Head of caudate nucleus (tissue), 42 donors: Measurements from ENCODE around the gene AAGAB.

ENCODE experiments used
- DNase-seq, 42 donors: peaks; one replicate each; pipeline versions ENCODE4 v3.0.0 to v3.0.0-alpha.2; 2020 to 2021; ENCODE audit warnings: mixed read lengths in 7 of 42
- intact Hi-C: fragments of 100-400 bp; cut with DNase I; formaldehyde crosslinking; loops from one replicate; pipeline ENCODE4 v1.15.0; 2022

The AAGAB gene

GRCh38 chr15:67219288-67219687, 35.2 kb downstream of the AAGAB start:
- intact Hi-C loops: no loop called here
- no peak for DNase-seq

GRCh38 chr15:67218428-67218827, 36.0 kb downstream of the AAGAB start:
- no peak for DNase-seq
- intact Hi-C loops: no loop called here

- intact Hi-C loops: no loop called here
- no peak for DNase-seq
These were observed 37.6 kb downstream of the AAGAB start for GRCh38 chr15:67216859-67217258.

- intact Hi-C loops: no loop called here
- DNase-seq: no peak
These were observed 39.4 kb downstream of the AAGAB start for GRCh38 chr15:67215102-67215501.

DNA sequence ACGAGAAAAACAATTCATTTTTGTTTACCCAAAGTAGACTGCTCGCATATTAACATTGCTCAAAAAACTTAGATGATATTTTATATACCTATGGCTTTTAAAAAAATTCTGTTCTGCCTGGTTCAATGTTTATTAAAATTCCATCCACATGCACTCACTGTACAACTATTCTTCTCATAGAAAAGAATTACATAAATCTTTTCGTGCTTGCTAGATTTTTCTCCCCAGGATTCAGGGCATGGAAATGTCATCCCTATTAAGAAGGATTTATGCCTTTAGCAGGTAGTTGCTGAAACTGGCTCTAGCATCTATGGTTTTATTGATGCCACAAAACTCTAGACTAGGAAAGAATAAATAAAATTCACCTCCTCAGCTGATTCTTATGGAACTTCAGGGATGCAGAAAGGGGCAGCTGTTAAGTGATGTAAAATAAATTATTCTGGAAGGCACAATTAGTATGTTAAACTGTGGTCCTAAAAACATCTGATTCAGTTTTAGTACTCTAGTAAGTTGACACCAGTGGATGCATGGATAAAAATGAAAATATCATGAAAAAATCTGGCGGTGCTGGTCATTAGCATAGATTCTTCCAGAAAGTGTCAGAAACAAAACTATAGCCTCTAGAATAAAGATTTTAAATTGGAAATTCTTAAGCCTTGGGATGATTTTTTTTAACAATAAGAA, 41.6 kb downstream of the AAGAB start:
- intact Hi-C loops: no loop called here
- no peak for DNase-seq

DNA sequence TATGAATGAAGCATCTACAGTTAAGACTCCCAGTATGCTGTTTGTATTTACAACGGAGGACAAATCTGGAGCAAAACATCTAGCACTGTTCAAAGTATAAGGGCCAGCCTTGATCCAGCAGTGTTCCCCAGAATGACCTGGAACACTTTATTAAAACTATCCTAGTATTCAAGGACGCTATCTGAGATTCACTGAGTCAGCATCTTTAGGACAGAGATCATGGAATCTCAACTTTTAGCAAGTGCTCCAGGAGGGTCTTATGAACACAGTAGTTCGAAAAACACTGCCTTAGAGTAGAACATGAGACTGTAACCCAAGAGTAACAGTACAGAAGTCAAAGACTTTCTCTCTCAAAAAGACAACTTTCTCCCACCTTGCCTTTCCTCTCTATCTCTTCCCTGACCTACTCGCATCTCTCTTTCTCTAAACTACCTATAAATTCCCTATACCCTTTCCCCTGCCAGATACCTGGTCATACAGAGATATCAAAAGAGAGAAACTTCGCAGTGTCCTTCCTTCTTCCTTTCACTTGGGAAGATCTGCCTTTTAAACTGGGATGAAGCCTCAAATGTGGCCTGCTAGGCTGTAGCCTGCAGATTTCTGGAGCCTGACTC, 43.8 kb downstream of the AAGAB start:
- intact Hi-C loops: no loop called here
- no peak for DNase-seq

DNA sequence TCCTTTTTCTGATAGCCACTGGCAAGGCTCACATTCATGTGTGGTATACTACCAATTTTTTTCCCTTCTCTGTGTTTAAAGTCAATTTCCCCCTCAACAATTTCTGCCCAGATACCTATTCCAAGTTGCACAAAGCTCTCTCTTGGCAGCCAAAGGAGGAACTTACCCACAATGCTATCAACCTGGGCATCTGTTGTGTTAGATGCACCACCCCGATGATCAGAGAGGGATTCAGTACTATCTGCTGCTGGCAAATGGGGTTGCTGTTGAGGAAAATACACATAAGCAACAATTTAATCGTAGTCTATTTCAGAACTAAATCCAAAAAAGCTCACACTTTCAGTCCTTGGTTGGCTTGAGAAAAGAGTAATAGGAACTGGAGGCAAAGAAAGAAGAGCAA, 46.1 kb downstream of the AAGAB start:
- DNase-seq: no peak
- intact Hi-C loops: no loop called here

GRCh38 chr15:67207555-67208207, 46.8 kb downstream of the AAGAB start:
- intact Hi-C loops: no loop called here
- DNase-seq: no peak

DNA sequence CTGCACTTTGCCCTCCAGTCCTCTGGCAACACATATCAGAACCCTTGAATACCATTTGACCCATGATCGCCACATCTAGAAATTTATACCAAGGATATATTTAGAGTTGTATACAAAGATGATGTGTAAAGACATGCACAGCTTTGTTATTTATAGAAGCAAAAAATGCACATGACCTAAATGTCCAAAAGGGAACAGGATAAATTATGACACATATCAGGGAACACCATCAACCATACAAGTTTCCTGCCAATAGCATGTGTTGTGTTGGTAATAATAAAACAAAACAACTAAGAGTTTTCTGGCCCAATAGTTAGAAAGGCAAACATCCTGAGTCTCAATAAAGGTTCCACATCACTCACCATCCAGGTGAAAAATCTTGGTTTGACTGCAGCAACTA, 51.5 kb downstream of the AAGAB start:
- DNase-seq: no peak
- intact Hi-C loops: no loop called here

- intact Hi-C loops: no loop called here
- no peak for DNase-seq
These were observed 52.4 kb downstream of the AAGAB start for GRCh38 chr15:67202091-67202490.

DNA sequence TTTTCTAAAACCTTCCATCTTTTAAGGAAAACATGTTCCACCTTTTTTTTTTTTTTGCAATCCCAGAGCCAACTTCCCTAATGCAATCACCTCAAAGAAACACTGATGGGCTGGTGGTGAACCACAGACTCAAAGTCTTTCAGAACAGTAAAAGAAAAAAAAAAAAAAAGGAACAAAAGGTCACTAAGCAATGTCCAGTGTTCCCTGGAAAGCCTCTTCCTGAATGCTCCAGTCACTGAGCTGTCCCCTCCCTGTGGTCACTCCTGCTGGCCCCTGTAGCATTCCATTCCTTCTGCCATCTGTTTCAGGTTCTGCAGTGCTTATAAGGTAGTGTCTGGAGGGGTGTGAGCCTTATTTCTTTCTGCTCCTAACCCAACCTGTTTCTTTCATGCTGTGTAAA, 53.3 kb downstream of the AAGAB start:
- DNase-seq: no peak
- intact Hi-C loops: no loop called here

- intact Hi-C loops: no loop called here
- DNase-seq: no peak
These were observed 54.3 kb downstream of the AAGAB start for GRCh38 chr15:67199881-67200763.

DNA sequence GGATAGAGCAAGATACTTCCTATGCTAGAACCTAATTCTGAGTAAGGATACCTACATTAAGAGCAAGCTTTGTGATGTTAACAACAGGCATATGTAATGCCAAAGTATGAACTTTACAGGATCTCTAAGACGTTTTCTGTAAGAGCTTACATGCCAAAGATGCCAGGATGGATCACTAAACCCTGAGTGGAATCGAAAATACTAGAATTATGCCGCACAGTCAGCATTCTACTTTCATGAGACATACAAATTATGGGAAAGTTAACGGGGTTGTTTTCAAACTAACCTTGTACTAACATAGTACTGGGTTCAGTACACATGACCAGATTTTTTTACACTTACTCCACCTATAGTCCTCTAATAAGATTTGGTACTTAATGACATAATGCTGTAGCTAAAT, 55.1 kb downstream of the AAGAB start:
- DNase-seq: no peak
- intact Hi-C loops: no loop called here

DNA sequence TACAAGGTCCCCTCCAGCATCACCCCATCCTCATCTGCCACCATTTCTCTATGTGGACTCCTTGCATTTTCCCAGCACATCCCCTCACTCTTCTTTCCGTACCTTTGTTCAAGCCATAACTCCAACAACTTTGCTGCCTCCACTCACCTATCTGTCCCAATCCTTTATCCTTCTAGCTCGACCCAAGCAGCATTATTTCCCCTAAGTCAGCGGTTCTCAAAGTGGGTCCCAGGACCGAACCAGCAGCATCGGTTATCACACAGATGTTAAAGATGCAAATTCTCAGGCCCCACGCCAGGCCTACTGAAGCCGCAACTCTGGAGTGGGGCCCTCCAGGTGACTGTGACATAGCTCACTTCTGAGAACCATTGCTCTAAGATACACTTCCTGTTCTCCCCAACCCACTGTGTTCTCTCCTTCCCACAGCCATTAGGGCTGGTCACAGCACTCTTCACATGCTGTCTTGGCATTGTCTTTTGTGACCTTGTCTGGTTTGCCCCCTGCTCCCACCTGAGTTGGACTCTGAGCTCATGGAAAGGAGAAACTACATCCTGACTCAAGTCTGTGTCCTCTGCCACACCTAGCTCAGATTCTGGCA, 56.2 kb downstream of the AAGAB start:
- intact Hi-C loops: no loop called here
- no peak for DNase-seq

DNA sequence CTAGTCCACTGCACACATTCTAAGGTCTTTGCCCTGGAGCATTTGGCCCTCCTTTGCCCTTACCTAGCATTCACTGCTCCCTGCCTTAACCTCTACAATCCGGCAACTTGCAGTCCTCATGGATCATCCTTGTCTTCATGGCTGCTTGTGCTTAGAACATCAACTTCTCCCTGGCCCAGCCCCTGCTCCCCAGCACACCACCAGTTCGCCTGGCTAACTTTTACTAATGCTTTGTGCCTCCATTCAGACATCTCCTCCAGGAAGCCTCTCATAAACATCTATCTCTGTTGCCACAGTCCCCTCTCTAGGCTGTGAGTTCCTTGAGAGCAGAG, 57.1 kb downstream of the AAGAB start:
- intact Hi-C loops: no loop called here
- DNase-seq: peak in 1 of 42 donors; percentile 9

GRCh38 chr15:67196672-67197363, 57.6 kb downstream of the AAGAB start:
- intact Hi-C loops: no loop called here
- DNase-seq: no peak

DNA sequence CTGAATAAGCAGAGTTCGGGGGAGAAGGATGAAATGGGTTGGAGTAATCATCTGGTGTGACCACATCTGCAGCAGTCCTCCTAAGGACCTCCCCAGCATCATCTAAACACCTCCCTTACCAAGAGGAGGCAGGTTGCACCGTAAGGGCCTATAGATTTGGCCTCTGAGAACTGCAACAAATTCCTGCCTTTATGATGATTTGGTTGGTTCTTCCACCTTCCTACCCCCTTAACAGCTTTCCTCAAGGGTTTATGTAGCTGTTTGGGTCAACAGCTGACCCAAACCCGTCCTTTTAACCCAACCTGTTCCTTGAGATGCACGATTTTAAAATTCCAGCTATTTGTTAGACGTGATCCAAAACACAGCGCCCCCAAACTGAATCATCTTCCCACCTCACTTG, 58.2 kb downstream of the AAGAB start:
- DNase-seq: no peak
- intact Hi-C loops: no loop called here

- DNase-seq: no peak
- intact Hi-C loops: no loop called here
These were observed 59.2 kb downstream of the AAGAB start for GRCh38 chr15:67195305-67195704.
